Adrenal gland (tissue), 12 donors: ENCODE results near the gene CAPZA2. TPM values are rescaled to one million over a fixed set of nuclear protein-coding genes. Genes with fewer than 3 reads are reported as not detected.

ENCODE experiments used
- DNase-seq, 7 donors: peaks; one replicate each; pipeline ENCODE4 v3.0.0-alpha.2; 2019 to 2020
- H3K27ac ChIP-seq, 5 donors: fragments of 200-600 bp; sonication (generic) in 4 of 5; 1 replicate in 3 of 5; 2 replicates in 2 of 5; pipeline versions ENCODE4 v1.5.1 to v1.8.0; 2016 to 2020; ENCODE audit warnings: mild to moderate bottlenecking in 1 of 5
- H3K27me3 ChIP-seq: fragments of 200-600 bp; 2 replicates; pipeline ENCODE4 v1.8.0; 2021
- H3K36me3 ChIP-seq, 2 donors: fragments of 200-600 bp; replicated peaks in 1 of 2; 1 replicate in 1 of 2; 2 replicates in 1 of 2; pipeline versions ENCODE4 v1.5.1 to v1.8.0; 2018 to 2022
- H3K4me1 ChIP-seq, 2 donors: fragments of 200-600 bp; replicated peaks in 1 of 2; 1 replicate in 1 of 2; 2 replicates in 1 of 2; pipeline versions ENCODE4 v1.5.1 to v1.8.0; 2018 to 2021
- H3K4me3 ChIP-seq, 4 donors: fragments of 200-600 bp; sonication (generic) in 3 of 4; one replicate each; pipeline ENCODE4 v1.5.1; 2016 to 2018
- H3K9me3 ChIP-seq, 3 donors: fragments of 200-600 bp; sonication (generic) in 1 of 3; replicated peaks in 1 of 3; 1 replicate in 2 of 3; 2 replicates in 1 of 3; pipeline versions ENCODE4 v1.5.1 to v1.8.0; 2016 to 2021
- CTCF ChIP-seq, 6 experiments: fragments of 450-650 bp in 4 of 6; fragments of 200-600 bp in 2 of 6; sonication (generic) in 1 of 6; IDR thresholded peaks; 1 replicate in 5 of 6; 2 replicates in 1 of 6; pipeline versions ENCODE4 v1.5.1 to v1.8.0; 2016 to 2021; ENCODE audit warnings: antibody characterized with exemption in 6 of 6, mild to moderate bottlenecking in 2 of 6, moderate library complexity in 1 of 6
- POLR2A ChIP-seq, 2 donors: fragments of 450-650 bp; IDR thresholded peaks; one replicate each; pipeline ENCODE4 v1.6.1; 2017; ENCODE audit warnings: antibody characterized with exemption in 2 of 2, mild to moderate bottlenecking in 2 of 2, moderate library complexity in 1 of 2
- WGBS, 4 donors: extraction: QIAGEN DNeasy Blood & Tissue Kit in 2 of 4; methylation state at CpG; one replicate each; pipeline versions ENCODE4 v1.1.5 to v1.1.7; 2013 to 2017; 5-methylcytosine and 5-hydroxymethylcytosine counted together
- intact Hi-C, 2 donors: fragments of 100-400 bp; cut with DNase I; formaldehyde crosslinking; loops; one replicate each; pipeline versions ENCODE4 v1.14.1 to v1.15.0; 2022 to 2023
- polyA plus RNA-seq, 3 donors: library from polyadenylated mRNA; stranded (reverse); fragments of 200-250 nt in 2 of 3; fragments of 350-450 nt in 1 of 3; fragmentation: Illumina TruSeq in 1 of 3; extraction: RNeasy Lipid Tissue Mini Kit (QIAGEN cat#74804) in 1 of 3; gene quantifications; one replicate each; pipeline ENCODE4 v1.2.3, GENCODE V29; 2013 to 2014
- total RNA-seq, 9 donors: library from RNA; depleted of rRNA in 4 of 9; stranded (reverse); fragments of >200 nt in 4 of 9; fragments of 120-200 nt in 1 of 9; fragmentation: NEBNext Ultra II Directional in 1 of 9; extraction: Animal tissue kit (Norgen Biotek cat#: 25700) in 1 of 9; gene quantifications; one replicate each; pipeline versions ENCODE4 v1.1.0 to v1.2.4, GENCODE V29; 2013 to 2023
- donor health status: healthy with polysubstance abuse.
- donor health status: Bipolar disorder and iron deficiency.
- donor health status: DM: yes; HTN: yes; CAD: no.
- donor health status: DM: no; HTN: no; CAD: no.
- donor health status: DM: no; HTN: no; CAD: no.
- donor health status: DM: yes; HTN: yes; CAD: no.

Gene CAPZA2
- total and polyA plus RNA-seq, 12 donors = 18.6 to 241 (median 155) TPM

DNA sequence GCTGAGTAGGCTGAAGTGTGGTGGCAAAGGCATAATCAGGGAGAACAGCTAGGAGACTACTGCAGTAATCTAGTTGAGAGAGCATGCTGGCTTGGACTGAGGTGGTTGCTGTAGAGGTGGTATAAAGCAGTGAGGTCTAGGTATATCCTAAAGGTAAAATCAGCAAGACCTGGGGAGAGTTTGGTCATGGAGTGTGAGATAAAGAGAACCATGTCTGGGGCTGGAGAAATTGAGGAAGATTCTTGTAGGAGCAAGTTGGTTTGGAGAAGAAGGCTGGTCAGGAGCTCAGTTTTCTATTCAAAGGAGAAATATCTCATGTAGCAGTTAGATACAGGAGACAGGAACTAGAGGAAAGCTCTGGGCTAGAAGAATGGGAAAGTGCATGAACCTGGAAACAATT, 58.0 kb downstream of the CAPZA2 start:
- Histone ChIP-seq H3K4me3 (no peak overlapping the region), H3K9me3 (no peaks in the 10 kb centered on the region), H3K27me3 (no peaks in the 10 kb centered on the region), H3K4me1 (no peaks in the 10 kb centered on the region), H3K27ac (no peak overlapping the region), H3K36me3 (peaks cover 0 to 25% of the 10 kb centered on the region in 2 donors)
- DNase-seq = no peak
- TF ChIP-seq POLR2A (IDR thresholded peaks at IDR 0.05) (no peak), CTCF (IDR thresholded peaks at IDR 0.05) (no peak)
- intact Hi-C loops = loop anchor here in 1 of 2 donors (10.0 kb wide), 1 partner anchor 464 kb away; no protein-coding TSS in a partner anchor

GRCh38 chr7:116922545-116922944, 60.2 kb downstream of the CAPZA2 start:
- TF ChIP-seq POLR2A (IDR thresholded peaks at IDR 0.05) = no peak
- no peak for TF ChIP-seq CTCF (IDR thresholded peaks at IDR 0.05)
- DNase-seq = no peak
- Histone ChIP-seq H3K27me3 (no peaks in the 10 kb centered on the region), H3K4me1 (no peaks in the 10 kb centered on the region), H3K4me3 (no peak overlapping the region), H3K27ac (no peak overlapping the region), H3K36me3 (peaks cover 0 to 6% of the 10 kb centered on the region in 2 donors), H3K9me3 (no peaks in the 10 kb centered on the region)
- 68 to 73% (median 70%) methylated on average over 5 of the region's 5 CpGs for WGBS, 4 donors
- intact Hi-C loops = loop anchor here in 1 of 2 donors (10.0 kb wide), 1 partner anchor 462 kb away; no protein-coding TSS in a partner anchor

DNA sequence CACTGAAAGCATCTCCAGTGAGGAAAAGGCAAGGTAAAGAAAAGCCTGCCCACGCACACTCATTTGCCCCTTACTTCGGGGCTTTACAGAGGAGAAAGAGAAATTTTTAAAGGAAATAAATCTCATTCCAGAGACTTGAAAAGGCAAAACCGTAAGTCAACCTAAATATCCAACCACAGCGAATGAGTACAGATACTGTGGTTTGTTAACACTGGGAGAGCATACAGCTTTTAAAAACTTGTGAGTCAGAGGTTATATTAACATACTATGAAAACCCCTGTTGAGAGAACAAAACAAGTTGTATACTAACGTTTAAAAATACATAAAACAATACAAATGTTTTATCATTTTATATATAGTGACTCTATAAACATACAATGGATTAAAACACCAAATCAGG, 62.4 kb downstream of the CAPZA2 start:
- TF ChIP-seq POLR2A (IDR thresholded peaks at IDR 0.05) (no peak), CTCF (IDR thresholded peaks at IDR 0.05) (no peak)

GRCh38 chr7:116929021-116929420, 66.6 kb downstream of the CAPZA2 start:
- H3K27ac ChIP-seq = no peak overlapping the region
- DNase-seq = no peak
- no peaks in the 10 kb centered on the region for H3K36me3 ChIP-seq
- intact Hi-C loops = loop anchor here in 1 of 2 donors (10.0 kb wide), 1 partner anchor 456 kb away; no protein-coding TSS in a partner anchor
- no peaks in the 10 kb centered on the region for H3K9me3 ChIP-seq
- H3K4me1 ChIP-seq = no peaks in the 10 kb centered on the region
- TF ChIP-seq CTCF (IDR thresholded peaks at IDR 0.05) (no peak), POLR2A (IDR thresholded peaks at IDR 0.05) (no peak)
- 47 to 61% (median 52%) methylated on average over 3 of the region's 3 CpGs for WGBS, 4 donors
- no peak overlapping the region for H3K4me3 ChIP-seq
- H3K27me3 ChIP-seq = no peaks in the 10 kb centered on the region

More for the DNA sequence above, 62.4 kb downstream of the CAPZA2 start:
- intact Hi-C loops = loop anchor here in 1 of 2 donors (10.0 kb wide), 1 partner anchor 460 kb away; no protein-coding TSS in a partner anchor
- WGBS, 4 donors = 58 to 68% (median 64%) methylated on average over 5 of the region's 5 CpGs
- Histone ChIP-seq H3K36me3 (no peaks in the 10 kb centered on the region), H3K4me3 (no peak overlapping the region), H3K27me3 (no peaks in the 10 kb centered on the region), H3K4me1 (no peaks in the 10 kb centered on the region), H3K9me3 (no peaks in the 10 kb centered on the region), H3K27ac (no peak overlapping the region)
- DNase-seq = no peak
